Measurements from ENCODE around the gene DMGDH.

DMGDH gene

DNA sequence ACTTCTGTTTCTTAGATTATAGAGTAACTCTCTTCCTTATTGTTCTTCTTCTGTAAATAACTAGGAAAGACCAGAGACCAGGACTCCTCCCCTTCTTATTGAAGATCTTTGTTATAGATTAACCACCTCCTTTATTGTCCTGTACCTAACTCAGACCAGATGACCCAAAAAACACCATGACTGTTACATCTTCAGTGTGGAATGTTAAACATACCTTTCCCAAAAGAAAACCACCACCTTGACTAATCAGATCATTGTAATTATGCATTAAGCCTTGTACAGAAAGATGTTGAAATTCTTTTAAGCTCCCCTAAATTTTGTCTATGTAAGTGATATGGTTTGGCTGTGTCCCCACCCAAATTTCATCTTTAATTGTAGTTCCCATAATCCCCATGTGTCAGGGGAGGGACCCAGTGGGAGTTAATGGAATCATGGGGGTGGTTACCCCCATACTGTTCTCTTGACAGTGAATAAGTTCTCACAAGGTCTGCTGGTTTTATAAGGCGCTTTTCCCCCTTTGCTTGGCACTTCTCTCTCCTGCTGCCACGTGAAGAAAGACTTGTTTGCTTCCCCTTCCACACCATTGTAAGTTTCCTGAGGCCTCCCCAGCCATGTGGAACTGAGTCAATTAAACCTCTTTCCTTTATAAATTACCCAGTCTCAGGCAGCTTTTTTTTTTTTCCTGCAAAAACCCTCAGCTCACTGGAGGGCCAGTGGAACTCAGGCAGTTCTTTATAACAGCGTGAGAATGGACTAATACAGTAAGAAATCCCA, 110.6 kb downstream of the DMGDH start:
- no peak overlapping the region for H3K4me3 ChIP-seq (replicated peaks in 1 of 2; ENCODE audit: low read depth in 2 of 2, low read length in 2 of 2)
- no peak for DNase-seq (ENCODE audit: low read depth in 2 of 2)
- TF ChIP-seq CTCF (IDR thresholded peaks at IDR 0.05; ENCODE audit: low read depth, low read length) = no peak

DNA sequence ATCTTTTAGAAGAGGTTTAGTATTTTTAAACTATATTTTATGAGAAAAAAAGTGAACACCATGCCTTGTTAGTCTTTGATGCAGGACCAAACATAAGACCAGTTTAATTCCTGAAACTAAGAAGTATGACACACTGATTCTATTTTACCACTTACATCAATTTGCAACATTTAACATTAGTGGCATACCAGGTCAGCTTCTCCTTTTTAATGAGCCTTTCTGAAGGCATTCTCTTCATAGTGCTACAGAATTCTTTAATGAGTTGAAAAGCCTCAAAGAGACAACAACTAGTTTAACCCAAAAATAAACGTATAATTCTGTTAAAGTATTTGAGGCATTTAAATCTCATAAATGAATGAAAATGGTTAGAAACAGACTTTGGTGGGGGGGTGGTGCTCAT, 112.6 kb downstream of the DMGDH start:
- DNase-seq (ENCODE audit: low read depth in 2 of 2) = no peak
- no peak for TF ChIP-seq CTCF (IDR thresholded peaks at IDR 0.05; ENCODE audit: low read depth, low read length)
- H3K4me3 ChIP-seq (replicated peaks in 1 of 2; ENCODE audit: low read depth in 2 of 2, low read length in 2 of 2) = no peak overlapping the region

- TF ChIP-seq CTCF (IDR thresholded peaks at IDR 0.05; ENCODE audit: low read depth, low read length) = no peak
- no peak overlapping the region for H3K4me3 ChIP-seq (replicated peaks in 1 of 2; ENCODE audit: low read depth in 2 of 2, low read length in 2 of 2)
- DNase-seq (ENCODE audit: low read depth in 2 of 2) = peak in 1 of 2 donors; percentile 63
Observed at GRCh38 chr5:78953092-78953800, 116.2 kb downstream of the DMGDH start.
